ENCODE results near the gene MROH7. TPM values are rescaled to one million over a fixed set of nuclear protein-coding genes. Genes with fewer than 3 reads are reported as not detected.

The MROH7 gene
- total RNA-seq, 4 donors from 2014 or later = 11.6 to 20.8 (median 14.8) TPM

- 60% methylated on average over 2 of the region's 2 CpGs for WGBS
- no peak for TF ChIP-seq POLR2A (IDR thresholded peaks at IDR 0.05; ENCODE audit: low read depth)
- TF ChIP-seq CTCF (IDR thresholded peaks at IDR 0.05) = no peak
- TF ChIP-seq POLR2AphosphoS5 (IDR thresholded peaks at IDR 0.05) = no peak
- no peak for TF ChIP-seq EP300 (IDR thresholded peaks at IDR 0.05)
These were observed 27.6 kb upstream of the MROH7 start for GRCh38 chr1:54614024-54614423.

GRCh38 chr1:54614563-54614962 is 27.0 kb upstream of the MROH7 start:
- H3K4me3 ChIP-seq = no peak overlapping the region
- 92% methylated on average over 4 of the region's 8 CpGs for WGBS
- H3K36me3 ChIP-seq = peaks cover 0 to 17% (median 10%) of the 10 kb centered on the region in 4 donors
- H3K4me1 ChIP-seq = peaks cover 0 to 7% (median 0%) of the 10 kb centered on the region in 4 donors
- intact Hi-C loops (cut with DNase I) = no loop called here
- DNase-seq (ENCODE audit: extremely low spot score) = no peak
- H3K27me3 ChIP-seq = no peaks in the 10 kb centered on the region
- TF ChIP-seq CTCF (IDR thresholded peaks at IDR 0.05) (no peak), POLR2A (IDR thresholded peaks at IDR 0.05; ENCODE audit: low read depth) (no peak), POLR2AphosphoS5 (IDR thresholded peaks at IDR 0.05) (no peak), EP300 (IDR thresholded peaks at IDR 0.05) (no peak)
- H3K9me3 ChIP-seq = no peaks in the 10 kb centered on the region
- no peak overlapping the region for H3K27ac ChIP-seq (replicated peaks in 1 of 4)

More at GRCh38 chr1:54614024-54614423, 27.6 kb upstream of the MROH7 start:
- H3K4me1 ChIP-seq = peaks cover 0 to 7% (median 0%) of the 10 kb centered on the region in 4 donors
- H3K27me3 ChIP-seq = no peaks in the 10 kb centered on the region
- H3K9me3 ChIP-seq = no peaks in the 10 kb centered on the region
- no peak overlapping the region for H3K4me3 ChIP-seq
- DNase-seq (ENCODE audit: extremely low spot score) = no peak
- H3K36me3 ChIP-seq = peaks cover 0 to 22% (median 15%) of the 10 kb centered on the region in 4 donors
- H3K27ac ChIP-seq (replicated peaks in 1 of 4) = no peak overlapping the region
- intact Hi-C loops (cut with DNase I) = no loop called here

GRCh38 chr1:54615531-54616279 is 25.9 kb upstream of the MROH7 start:
- Histone ChIP-seq H3K36me3 (peaks cover 0 to 5% (median 1%) of the 10 kb centered on the region in 4 donors), H3K4me1 (peaks cover 0 to 7% (median 0%) of the 10 kb centered on the region in 4 donors), H3K27me3 (no peaks in the 10 kb centered on the region), H3K4me3 (no peak overlapping the region), H3K9me3 (no peaks in the 10 kb centered on the region), H3K27ac (replicated peaks in 1 of 4) (no peak overlapping the region)
- 67% methylated on average over 12 of the region's 13 CpGs for WGBS
- DNase-seq (ENCODE audit: extremely low spot score) = no peak
- intact Hi-C loops (cut with DNase I) = no loop called here
- no peak for TF ChIP-seq CTCF (IDR thresholded peaks at IDR 0.05)
- no peak for TF ChIP-seq POLR2AphosphoS5 (IDR thresholded peaks at IDR 0.05)
- no peak for TF ChIP-seq EP300 (IDR thresholded peaks at IDR 0.05)
- no peak for TF ChIP-seq POLR2A (IDR thresholded peaks at IDR 0.05; ENCODE audit: low read depth)

- 74% methylated on average over 4 of the region's 8 CpGs for WGBS
- no peaks in the 10 kb centered on the region for H3K4me1 ChIP-seq
- intact Hi-C loops (cut with DNase I) = no loop called here
- no peaks in the 10 kb centered on the region for H3K27me3 ChIP-seq
- no peaks in the 10 kb centered on the region for H3K9me3 ChIP-seq
- no peak for DNase-seq (ENCODE audit: extremely low spot score)
- H3K36me3 ChIP-seq = no peaks in the 10 kb centered on the region
- H3K27ac ChIP-seq (replicated peaks in 1 of 4) = no peak overlapping the region
- H3K4me3 ChIP-seq = no peak overlapping the region
- TF ChIP-seq CTCF (IDR thresholded peaks at IDR 0.05) (no peak), POLR2AphosphoS5 (IDR thresholded peaks at IDR 0.05) (no peak), POLR2A (IDR thresholded peaks at IDR 0.05; ENCODE audit: low read depth) (no peak), EP300 (IDR thresholded peaks at IDR 0.05) (no peak)
These were observed 21.8 kb upstream of the MROH7 start for GRCh38 chr1:54619749-54620148.

Measured in esophagus muscularis mucosa (tissue), 4 donors.